Gastrocnemius medialis (tissue), 4 donors: ENCODE measurements around the gene BMX.

Experiments
- POLR2A ChIP-seq, 2 donors: fragments of 450-650 bp; IDR thresholded peaks; one replicate each; pipeline ENCODE4 v1.6.1; 2017; ENCODE audit warnings: antibody characterized with exemption in 2 of 2, mild to moderate bottlenecking in 2 of 2, moderate library complexity in 2 of 2
- TF ChIP-seq, protein P1 (sequence below), 5 experiments: fragments of 450-650 bp in 3 of 5; fragments of 200-600 bp in 2 of 5; sonication (generic) in 2 of 5; IDR thresholded peaks in 4 of 5; conservative IDR thresholded peaks in 1 of 5; 1 replicate in 4 of 5; 2 replicates in 1 of 5; pipeline ENCODE4 v1.5.1; 2016 to 2019; ENCODE audit warnings: antibody characterized with exemption in 5 of 5, mild to moderate bottlenecking in 3 of 5, moderate library complexity in 3 of 5

DNA sequence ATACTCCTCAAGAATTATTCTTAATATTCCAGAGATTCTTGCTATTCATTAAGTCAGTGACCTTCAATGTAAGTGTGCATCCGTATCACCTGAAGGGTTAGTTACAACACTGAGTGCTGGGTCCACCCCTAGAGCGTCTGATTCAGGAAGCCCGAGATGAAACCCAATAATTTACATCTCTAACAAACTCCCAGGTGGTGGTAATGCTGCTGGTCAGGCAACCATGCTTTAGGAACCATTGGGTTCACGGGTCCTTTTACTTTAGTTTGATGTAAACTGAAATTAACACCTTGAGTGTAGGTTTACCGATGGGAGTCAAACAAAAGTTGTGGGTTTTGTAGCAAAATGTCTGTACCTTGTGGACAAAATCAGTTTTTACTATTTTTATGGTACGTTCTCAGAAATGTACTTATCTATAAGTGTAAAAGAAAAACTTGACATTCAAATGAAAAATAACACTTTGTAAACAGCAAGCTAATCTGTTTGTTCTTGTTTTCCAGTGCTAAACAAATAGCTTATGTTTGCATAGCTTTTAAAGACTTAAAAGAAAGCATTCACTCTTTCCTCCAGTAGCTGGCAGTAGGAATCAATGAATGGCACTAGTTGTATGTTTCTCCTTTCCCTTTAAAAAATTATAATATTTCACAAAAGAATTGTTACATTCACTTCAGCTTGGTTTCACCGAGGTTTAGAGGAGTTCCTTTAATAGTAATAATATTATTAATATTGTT, 67.4 kb downstream of the BMX start:
- TF ChIP-seq, protein P1, sequence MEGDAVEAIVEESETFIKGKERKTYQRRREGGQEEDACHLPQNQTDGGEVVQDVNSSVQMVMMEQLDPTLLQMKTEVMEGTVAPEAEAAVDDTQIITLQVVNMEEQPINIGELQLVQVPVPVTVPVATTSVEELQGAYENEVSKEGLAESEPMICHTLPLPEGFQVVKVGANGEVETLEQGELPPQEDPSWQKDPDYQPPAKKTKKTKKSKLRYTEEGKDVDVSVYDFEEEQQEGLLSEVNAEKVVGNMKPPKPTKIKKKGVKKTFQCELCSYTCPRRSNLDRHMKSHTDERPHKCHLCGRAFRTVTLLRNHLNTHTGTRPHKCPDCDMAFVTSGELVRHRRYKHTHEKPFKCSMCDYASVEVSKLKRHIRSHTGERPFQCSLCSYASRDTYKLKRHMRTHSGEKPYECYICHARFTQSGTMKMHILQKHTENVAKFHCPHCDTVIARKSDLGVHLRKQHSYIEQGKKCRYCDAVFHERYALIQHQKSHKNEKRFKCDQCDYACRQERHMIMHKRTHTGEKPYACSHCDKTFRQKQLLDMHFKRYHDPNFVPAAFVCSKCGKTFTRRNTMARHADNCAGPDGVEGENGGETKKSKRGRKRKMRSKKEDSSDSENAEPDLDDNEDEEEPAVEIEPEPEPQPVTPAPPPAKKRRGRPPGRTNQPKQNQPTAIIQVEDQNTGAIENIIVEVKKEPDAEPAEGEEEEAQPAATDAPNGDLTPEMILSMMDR (IDR thresholded peaks at IDR 0.05 in 4 of 5, conservative IDR thresholded peaks at IDR 0.05 in 1 of 5) = no peak
- TF ChIP-seq POLR2A (IDR thresholded peaks at IDR 0.05) = no peak
